PFSK-1 (cell line): Measurements from ENCODE around the gene XAGE5.

Source experiments
- POLR2AphosphoS5 ChIP-seq: IDR thresholded peaks from 2 replicates; pipeline ENCODE4 v1.6.1; 2012; ENCODE audit warnings: low read depth, mild to moderate bottlenecking, control low read depth, low read length, moderate library complexity
- SIN3A ChIP-seq: IDR thresholded peaks from 2 replicates; pipeline ENCODE4 v1.6.1; 2012; ENCODE audit warnings: mild to moderate bottlenecking, low read length, moderate library complexity, borderline replicate concordance; ENCODE audit not compliant: insufficient read depth
- TAF1 ChIP-seq: IDR thresholded peaks from 2 replicates; pipeline ENCODE4 v1.6.1; 2012; ENCODE audit warnings: low read length, control low read depth, borderline replicate concordance; ENCODE audit not compliant: insufficient read depth
- TF ChIP-seq, protein P1 (sequence below), 2 experiments: IDR thresholded peaks; 2 replicates each; pipeline versions ENCODE4 v1.6.1 to v1.8.0; 2011 to 2012; ENCODE audit warnings: low read depth in 2 of 2, low read length in 2 of 2, control low read depth in 1 of 2, inconsistent platforms in 1 of 2, mild to moderate bottlenecking in 1 of 2, moderate library complexity in 1 of 2; ENCODE audit not compliant: insufficient read depth in 1 of 2

DNA sequence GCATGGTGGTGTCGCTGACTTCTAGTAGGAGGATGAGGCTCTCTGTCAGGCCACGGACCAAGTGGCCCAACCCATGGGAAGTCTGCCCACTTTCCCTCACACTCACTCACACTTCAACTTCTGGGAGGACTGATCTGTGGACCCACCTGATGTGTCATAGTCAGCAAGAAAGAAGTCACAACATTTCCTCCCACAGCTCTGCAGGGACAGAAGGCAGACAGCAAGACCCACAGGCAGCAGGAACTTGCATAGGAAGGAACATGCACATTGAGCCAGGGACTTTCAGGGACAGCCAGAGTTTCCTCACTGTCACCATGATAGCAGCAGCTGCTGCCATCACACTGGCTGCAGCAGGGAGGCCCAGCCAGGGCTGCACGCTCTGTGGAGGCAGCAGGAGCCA, 19.5 kb downstream of the XAGE5 start:
- no peak for TF ChIP-seq POLR2AphosphoS5
- no peak for TF ChIP-seq SIN3A
- TF ChIP-seq, protein P1, sequence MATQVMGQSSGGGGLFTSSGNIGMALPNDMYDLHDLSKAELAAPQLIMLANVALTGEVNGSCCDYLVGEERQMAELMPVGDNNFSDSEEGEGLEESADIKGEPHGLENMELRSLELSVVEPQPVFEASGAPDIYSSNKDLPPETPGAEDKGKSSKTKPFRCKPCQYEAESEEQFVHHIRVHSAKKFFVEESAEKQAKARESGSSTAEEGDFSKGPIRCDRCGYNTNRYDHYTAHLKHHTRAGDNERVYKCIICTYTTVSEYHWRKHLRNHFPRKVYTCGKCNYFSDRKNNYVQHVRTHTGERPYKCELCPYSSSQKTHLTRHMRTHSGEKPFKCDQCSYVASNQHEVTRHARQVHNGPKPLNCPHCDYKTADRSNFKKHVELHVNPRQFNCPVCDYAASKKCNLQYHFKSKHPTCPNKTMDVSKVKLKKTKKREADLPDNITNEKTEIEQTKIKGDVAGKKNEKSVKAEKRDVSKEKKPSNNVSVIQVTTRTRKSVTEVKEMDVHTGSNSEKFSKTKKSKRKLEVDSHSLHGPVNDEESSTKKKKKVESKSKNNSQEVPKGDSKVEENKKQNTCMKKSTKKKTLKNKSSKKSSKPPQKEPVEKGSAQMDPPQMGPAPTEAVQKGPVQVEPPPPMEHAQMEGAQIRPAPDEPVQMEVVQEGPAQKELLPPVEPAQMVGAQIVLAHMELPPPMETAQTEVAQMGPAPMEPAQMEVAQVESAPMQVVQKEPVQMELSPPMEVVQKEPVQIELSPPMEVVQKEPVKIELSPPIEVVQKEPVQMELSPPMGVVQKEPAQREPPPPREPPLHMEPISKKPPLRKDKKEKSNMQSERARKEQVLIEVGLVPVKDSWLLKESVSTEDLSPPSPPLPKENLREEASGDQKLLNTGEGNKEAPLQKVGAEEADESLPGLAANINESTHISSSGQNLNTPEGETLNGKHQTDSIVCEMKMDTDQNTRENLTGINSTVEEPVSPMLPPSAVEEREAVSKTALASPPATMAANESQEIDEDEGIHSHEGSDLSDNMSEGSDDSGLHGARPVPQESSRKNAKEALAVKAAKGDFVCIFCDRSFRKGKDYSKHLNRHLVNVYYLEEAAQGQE (IDR thresholded peaks at IDR 0.05; ENCODE audit: insufficient read depth in 1 of 2, low read depth in 2 of 2, low read length in 2 of 2) = no peak
- no peak for TF ChIP-seq TAF1
